ENCODE data around the gene PAK5. TPM values are rescaled to one million over a fixed set of nuclear protein-coding genes. Genes with fewer than 3 reads are reported as not detected.

The PAK5 gene
- total RNA-seq, 1 experiment from 2014 or later: 0.46 TPM

GRCh38 chr20:9575836-9576235 is 263.0 kb downstream of the PAK5 start:
- no peak for DNase-seq (ENCODE audit: low read depth)

GRCh38 chr20:9574776-9575175 is 264.1 kb downstream of the PAK5 start:
- no peak for DNase-seq (ENCODE audit: low read depth)

GRCh38 chr20:9574181-9574580 is 264.7 kb downstream of the PAK5 start:
- DNase-seq (ENCODE audit: low read depth): no peak

DNA sequence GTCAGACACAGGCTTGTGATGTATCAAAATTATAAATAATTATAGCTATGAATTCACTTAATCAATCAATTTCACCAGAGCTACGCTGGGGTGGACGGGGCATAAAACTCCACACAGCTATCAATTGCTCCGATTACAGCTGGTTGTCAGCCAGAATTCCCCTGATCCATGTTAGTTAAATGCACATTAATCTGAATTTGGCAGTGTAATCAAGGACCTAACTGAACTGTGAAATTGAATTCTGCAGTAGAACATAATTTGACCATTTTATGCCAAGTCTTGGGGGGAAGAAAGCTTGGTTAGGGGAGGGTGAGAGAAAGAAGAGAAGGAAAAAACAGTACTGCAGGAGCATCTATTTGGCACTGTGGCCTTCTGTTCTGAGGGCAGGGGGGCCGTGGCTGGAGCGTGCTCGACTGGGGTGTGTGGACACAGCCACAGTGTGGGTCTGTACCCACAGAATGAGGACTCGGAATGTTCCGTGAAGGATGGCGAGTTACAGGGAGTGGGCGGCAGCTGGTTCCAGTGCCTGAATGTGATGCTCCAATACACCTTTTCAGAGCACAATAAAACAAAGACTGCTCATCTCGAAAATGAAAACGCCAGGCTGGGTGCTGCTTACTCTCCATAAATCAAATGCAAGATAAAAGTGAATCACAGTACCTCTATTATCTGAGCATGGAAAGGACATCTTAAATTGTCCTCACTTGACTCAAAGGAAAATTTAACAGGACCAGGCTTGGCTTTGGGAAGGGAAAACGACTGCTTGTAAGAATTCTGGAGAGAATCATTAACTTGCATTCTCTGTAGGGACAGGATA is 265.3 kb downstream of the PAK5 start:
- no peak for DNase-seq (ENCODE audit: low read depth)

- no peak for DNase-seq (ENCODE audit: low read depth)
These were observed 266.2 kb downstream of the PAK5 start for GRCh38 chr20:9572670-9573069.

- no peak for DNase-seq (ENCODE audit: low read depth)
These were observed 267.1 kb downstream of the PAK5 start for GRCh38 chr20:9571783-9572182.

- no peak for DNase-seq (ENCODE audit: low read depth)
These were observed 268.3 kb downstream of the PAK5 start for GRCh38 chr20:9570612-9571011.

DNA sequence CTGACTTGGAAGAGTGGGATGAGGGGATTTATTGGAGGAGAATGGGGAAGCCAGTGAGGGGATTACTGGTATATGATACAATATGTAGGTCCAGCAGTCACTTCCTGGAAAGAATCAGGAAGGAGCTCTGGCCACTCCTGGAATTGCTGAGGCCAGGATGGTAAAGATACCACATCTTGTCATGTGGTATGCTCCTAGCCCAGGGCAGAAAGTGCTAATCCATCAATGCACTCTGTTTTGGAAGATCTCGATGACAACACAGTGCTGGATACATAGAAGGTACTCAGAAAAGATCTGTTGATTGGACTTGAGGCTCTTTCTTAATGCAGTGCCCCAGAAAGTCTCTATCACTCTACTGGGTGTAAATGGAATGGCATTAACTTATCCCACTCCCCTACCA is 271.9 kb downstream of the PAK5 start:
- no peak for DNase-seq (ENCODE audit: low read depth)

DNA sequence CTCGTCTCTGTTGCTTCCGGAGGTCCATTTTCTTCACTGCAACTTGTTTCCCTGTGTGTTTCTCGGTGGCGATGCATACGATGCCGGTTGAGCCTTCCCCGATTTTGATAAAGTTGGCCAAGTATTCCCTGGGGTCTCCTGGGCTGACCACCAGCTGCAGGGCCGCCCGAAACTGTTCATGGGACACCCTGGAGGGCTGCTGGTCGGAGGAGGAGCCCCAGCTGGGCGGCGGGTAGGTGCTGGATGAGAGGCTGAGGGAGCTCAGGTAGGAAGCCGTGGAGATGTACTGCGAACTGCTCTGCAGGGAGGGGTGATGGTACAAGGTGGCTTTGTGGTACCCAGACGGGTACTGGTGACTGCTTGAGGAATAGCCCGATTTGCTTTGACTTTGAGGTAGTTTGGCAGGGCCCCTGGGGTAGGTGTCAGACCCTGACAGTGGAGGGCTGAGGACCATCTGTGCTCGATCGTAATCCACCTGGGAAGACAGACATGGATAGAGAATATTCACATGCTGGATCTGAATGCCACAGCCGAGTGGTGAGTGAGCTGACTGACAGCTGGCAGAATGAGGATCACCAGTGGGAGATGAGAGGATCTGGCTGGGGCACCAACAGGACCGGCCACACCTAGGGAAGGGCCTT is 272.8 kb downstream of the PAK5 start:
- DNase-seq (ENCODE audit: low read depth): no peak

DNA sequence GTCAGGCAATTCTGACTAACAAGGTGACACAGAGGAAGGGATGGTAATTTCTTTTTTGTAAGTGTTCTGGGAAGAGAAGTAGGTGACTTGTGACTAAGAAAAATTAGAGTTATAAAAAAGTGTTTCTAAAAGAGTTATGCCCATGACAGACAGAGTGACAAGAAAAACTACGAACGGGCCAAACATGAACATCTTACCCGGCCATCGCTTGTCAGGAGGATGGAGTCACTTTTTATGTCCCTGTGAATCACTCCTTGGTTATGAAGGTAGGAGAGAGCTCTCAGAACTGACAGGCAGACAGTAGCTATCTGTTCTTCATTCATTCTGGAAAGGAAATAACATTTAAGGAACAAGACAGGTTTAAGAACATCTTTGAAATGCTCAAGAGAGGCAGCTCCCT is 281.5 kb downstream of the PAK5 start:
- no peak for DNase-seq (ENCODE audit: low read depth)

DNA sequence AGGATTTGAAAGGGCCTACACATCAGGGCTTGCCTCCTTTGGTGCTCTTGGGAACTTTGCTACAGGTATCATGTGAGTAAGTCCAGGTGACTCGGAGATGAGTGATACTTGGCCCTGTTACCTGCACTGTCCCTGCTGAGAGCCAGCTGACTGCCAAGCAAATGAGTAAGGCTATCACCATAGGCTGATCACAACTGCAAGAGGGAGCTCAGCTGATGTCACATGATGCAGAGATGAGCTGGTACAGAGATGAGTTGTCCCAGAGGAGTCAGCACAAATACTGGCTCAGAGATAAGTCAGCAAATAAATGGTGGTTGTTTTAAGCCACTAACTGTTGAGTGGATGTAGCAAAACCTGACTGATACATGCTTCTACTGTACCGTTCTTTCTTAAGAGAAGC is 283.1 kb downstream of the PAK5 start:
- peak; percentile 21 for DNase-seq (ENCODE audit: low read depth)

GRCh38 chr20:9551808-9552550 is 286.9 kb downstream of the PAK5 start:
- no peak for DNase-seq (ENCODE audit: low read depth)

DNA sequence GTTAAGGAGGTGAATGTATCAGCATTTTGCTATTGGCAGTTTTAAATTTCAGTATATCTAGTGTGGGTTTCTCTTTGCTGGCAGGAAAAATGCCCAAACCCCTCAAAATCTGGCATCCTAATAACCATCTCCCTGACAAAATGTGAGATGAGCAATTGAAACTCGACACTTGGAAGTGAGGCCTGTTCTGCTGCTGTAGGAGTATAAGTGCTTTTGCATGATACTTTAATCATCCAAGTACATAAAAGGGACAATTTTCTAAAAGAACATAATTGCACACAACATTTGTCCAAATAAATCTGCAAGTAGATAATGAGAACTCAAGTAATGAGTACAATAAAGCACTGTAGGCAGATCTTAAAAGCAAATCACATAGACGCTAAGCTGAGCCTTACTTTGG is 288.0 kb downstream of the PAK5 start:
- no peak for DNase-seq (ENCODE audit: low read depth)

DNA sequence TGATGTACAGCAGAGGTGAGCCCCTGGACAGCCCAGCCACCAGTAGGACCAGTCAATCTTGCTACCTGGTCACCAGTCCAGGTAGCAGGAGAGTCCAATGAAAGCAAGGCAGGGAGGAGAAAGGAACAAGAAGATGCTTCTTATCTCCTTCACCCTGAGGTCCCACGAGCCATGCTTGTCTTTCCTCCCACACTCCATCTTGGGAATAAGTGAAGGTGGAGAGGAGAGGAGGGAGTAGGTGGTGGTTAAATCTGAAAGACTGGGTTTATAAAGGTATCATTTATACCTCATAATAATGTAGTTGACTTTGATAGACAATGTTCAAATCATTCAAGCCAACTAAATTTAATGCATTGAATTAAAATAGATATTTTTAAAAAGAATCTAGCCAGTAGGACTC is 288.6 kb downstream of the PAK5 start:
- no peak for DNase-seq (ENCODE audit: low read depth)

- DNase-seq (ENCODE audit: low read depth): no peak
These were observed 295.7 kb downstream of the PAK5 start for GRCh38 chr20:9543214-9543613.

DNA sequence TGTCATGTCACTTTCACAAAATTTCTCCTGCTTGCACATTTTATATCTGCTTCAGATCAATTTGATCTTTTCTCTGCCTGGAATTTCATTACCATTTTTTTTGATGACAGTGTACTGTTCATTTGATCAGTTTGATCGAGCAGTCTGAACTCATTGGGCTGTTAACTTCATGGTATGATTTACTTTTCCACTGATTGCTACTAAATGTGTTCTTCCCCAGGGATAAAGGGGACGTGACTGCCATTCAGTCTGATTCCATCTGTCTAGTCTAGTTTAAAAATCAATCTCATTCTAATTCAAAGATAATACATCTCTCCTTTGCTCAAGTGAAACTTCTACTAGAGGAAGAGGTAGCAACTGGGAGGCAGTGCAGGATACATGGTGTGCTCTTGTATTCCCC is 303.4 kb downstream of the PAK5 start:
- DNase-seq (ENCODE audit: low read depth): no peak

DNA sequence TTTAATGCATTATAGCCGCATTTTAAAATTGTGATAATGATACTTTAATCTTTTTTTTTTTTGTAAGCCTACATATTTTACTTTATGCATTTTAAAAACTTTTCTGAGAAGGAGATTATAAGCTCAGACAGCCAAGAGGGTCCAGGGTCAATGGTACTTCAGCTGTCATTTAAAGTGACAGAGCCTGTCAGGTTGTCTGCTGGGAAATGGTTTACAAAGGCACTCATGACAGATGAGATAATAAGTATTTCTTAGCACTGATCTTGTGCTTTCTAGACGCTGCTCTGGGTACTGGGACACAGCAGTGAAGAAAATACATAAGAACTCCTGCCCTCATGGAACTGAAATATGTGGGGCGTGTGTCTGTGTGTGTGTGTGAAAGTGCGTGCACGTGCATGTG is 304.9 kb downstream of the PAK5 start:
- no peak for DNase-seq (ENCODE audit: low read depth)

DNA sequence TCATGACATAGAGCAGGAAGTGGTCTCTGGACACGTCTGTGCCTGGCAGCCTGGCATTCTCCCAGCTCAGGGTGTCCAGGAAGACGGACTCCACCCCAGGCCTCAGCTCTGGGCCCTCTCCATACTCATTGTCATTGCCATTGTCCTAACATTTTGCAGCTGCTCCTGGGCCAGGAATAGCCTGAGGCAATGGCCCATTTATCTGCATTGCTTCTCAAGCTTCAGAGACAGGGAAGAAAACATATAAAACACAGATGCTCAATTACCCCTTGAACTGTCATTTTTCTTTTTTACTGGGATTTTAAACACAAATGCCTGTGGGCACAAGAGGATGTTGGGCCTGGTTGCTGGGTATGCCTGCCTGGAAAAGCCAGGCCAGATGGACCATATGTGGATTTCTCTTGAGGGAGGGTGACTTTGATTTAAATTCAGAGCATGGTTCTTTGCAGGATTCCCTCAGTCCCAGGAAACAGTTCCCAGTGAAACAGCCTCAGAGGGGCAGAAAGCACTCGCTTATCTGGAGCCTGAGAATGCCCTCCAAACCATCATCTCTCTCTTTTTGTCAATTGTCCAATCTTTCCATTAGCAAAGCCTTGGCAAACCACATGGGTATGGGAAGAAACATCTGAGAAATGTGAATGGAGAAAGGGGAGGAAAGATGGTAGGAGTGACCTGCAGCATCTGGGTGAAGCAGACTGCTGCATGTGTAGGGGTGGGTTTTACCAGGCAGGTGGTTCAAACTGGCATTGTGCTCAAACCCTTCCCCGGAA is 306.6 kb downstream of the PAK5 start:
- peak; percentile 57 for DNase-seq (ENCODE audit: low read depth)

GRCh38 chr20:9531581-9531980 is 307.3 kb downstream of the PAK5 start:
- no peak for DNase-seq (ENCODE audit: low read depth)

- no peak for DNase-seq (ENCODE audit: low read depth)
These were observed 315.2 kb downstream of the PAK5 start for GRCh38 chr20:9523636-9524035.

- DNase-seq (ENCODE audit: low read depth): no peak
These were observed 318.8 kb downstream of the PAK5 start for GRCh38 chr20:9520086-9520485.

DNA sequence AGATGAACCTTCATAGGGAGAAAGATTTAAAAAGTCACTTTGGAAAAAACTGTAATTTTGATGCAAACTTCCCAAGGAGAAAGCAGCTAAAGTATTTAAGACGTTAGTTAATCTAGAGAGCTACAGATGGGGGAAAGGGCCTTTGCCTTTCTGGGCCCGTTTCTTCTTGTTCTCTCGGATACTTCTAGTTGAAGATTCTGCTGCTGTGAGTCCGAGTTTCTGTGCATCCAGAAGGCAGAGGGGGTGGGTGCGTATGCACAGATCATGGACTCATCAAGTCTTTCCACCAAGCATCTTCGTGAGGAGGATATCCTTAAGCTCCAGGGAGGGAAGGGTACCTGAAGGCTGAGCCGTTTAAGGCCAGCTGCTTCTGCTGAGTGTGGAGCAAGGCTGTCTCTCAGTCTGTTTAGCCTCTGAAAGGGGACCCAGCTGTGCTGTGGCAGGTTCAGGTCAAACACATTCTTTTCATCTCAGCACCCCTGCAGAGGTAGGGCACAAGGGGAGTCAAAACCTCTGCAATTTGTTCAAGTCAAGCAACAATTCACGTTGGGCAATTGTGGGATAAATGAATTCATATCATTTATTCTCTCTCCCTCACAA is 320.2 kb downstream of the PAK5 start:
- no peak for DNase-seq (ENCODE audit: low read depth)
